Right lobe of liver (tissue), 4 donors: ENCODE results near the gene RNASE4.

ENCODE experiments used
- POLR2A ChIP-seq: fragments of 450-650 bp; IDR thresholded peaks from one replicate; pipeline ENCODE4 v1.6.1; 2017; ENCODE audit warnings: antibody characterized with exemption, mild to moderate bottlenecking
- TF ChIP-seq, protein P1 (sequence below), 4 donors: fragments of 200-600 bp in 3 of 4; fragments of 450-650 bp in 1 of 4; IDR thresholded peaks; one replicate each; pipeline versions ENCODE4 v1.5.1 to v1.8.0; 2016 to 2022; ENCODE audit warnings: antibody characterized with exemption in 4 of 4, mild to moderate bottlenecking in 2 of 4
- donor health status: DM: no; HTN: no; CAD: no.
- donor health status: DM: no; HTN: no; CAD: no.
- donor health status: DM: no; HTN: yes; CAD: no.

GRCh38 chr14:20655851-20656250, 28.5 kb upstream of the RNASE4 start:
- TF ChIP-seq, protein P1, sequence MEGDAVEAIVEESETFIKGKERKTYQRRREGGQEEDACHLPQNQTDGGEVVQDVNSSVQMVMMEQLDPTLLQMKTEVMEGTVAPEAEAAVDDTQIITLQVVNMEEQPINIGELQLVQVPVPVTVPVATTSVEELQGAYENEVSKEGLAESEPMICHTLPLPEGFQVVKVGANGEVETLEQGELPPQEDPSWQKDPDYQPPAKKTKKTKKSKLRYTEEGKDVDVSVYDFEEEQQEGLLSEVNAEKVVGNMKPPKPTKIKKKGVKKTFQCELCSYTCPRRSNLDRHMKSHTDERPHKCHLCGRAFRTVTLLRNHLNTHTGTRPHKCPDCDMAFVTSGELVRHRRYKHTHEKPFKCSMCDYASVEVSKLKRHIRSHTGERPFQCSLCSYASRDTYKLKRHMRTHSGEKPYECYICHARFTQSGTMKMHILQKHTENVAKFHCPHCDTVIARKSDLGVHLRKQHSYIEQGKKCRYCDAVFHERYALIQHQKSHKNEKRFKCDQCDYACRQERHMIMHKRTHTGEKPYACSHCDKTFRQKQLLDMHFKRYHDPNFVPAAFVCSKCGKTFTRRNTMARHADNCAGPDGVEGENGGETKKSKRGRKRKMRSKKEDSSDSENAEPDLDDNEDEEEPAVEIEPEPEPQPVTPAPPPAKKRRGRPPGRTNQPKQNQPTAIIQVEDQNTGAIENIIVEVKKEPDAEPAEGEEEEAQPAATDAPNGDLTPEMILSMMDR (IDR thresholded peaks at IDR 0.05) = no peak
- TF ChIP-seq POLR2A = no peak
